CD4-positive, CD25-positive, alpha-beta regulatory T cell (primary cell): Measurements from ENCODE around the gene AFF3. TPM values are rescaled to one million over a fixed set of nuclear protein-coding genes. Genes with fewer than 3 reads are reported as not detected.

Source experiments
- ATAC-seq, 2 donors: fragments of 150-1000 bp; cut with Tn5 transposase; one replicate each; pipeline ENCODE4 v1.10.0; 2021; ENCODE audit warnings: low read depth in 2 of 2, moderate number of reproducible peaks in 2 of 2, moderate library complexity in 1 of 2
- DNase-seq, 3 donors: peaks; one replicate each; pipeline versions ENCODE4 v3.0.0 to v3.0.0-alpha.2; 2012 to 2022; ENCODE audit warnings: mixed read lengths in 1 of 3
- H3K27ac ChIP-seq: one replicate; pipeline ENCODE4 v1.7.0; 2013; ENCODE audit warnings: mild to moderate bottlenecking, low read length; ENCODE audit not compliant: insufficient read depth, poor library complexity, severe bottlenecking
- H3K27me3 ChIP-seq: one replicate; pipeline ENCODE4 v1.7.0; 2013; ENCODE audit warnings: low read length; ENCODE audit not compliant: control insufficient read depth, insufficient read depth
- H3K36me3 ChIP-seq: one replicate; pipeline ENCODE4 v1.7.0; 2013; ENCODE audit warnings: mild to moderate bottlenecking, low read length, moderate library complexity; ENCODE audit not compliant: control insufficient read depth, insufficient read depth
- H3K4me1 ChIP-seq: 2 replicates; pipeline ENCODE4 v1.7.0; 2013; ENCODE audit warnings: mild to moderate bottlenecking, low read length; ENCODE audit not compliant: insufficient read depth, control insufficient read depth, poor library complexity, severe bottlenecking
- H3K4me3 ChIP-seq: one replicate; pipeline ENCODE4 v1.7.0; 2013; ENCODE audit warnings: low read depth, mild to moderate bottlenecking, low read length, moderate library complexity
- H3K9me3 ChIP-seq, 2 experiments: 1 replicate in 1 of 2; 2 replicates in 1 of 2; pipeline ENCODE4 v1.7.0; 2013; ENCODE audit warnings: low read length in 2 of 2, mild to moderate bottlenecking in 1 of 2, moderate library complexity in 1 of 2; ENCODE audit not compliant: control insufficient read depth in 2 of 2
- H3K27ac Mint-ChIP-seq, 3 donors: one replicate each; pipeline ENCODE4 v1.8.0; 2020 to 2022; ENCODE audit warnings: mild to moderate bottlenecking in 3 of 3, mixed read lengths in 3 of 3, moderate library complexity in 2 of 3
- H3K27me3 Mint-ChIP-seq: one replicate; pipeline ENCODE4 v1.8.0; 2022; ENCODE audit warnings: mild to moderate bottlenecking, mixed read lengths
- H3K36me3 Mint-ChIP-seq: one replicate; pipeline ENCODE4 v1.8.0; 2020; ENCODE audit warnings: mixed read lengths
- H3K4me1 Mint-ChIP-seq, 4 donors: one replicate each; pipeline ENCODE4 v1.8.0; 2020 to 2022; ENCODE audit warnings: mixed read lengths in 4 of 4, mild to moderate bottlenecking in 1 of 4
- H3K4me3 Mint-ChIP-seq, 4 donors: one replicate each; pipeline ENCODE4 v1.8.0; 2020 to 2022; ENCODE audit warnings: mild to moderate bottlenecking in 4 of 4, mixed read lengths in 4 of 4, moderate library complexity in 3 of 4
- H3K9me3 Mint-ChIP-seq, 7 donors: one replicate each; pipeline ENCODE4 v1.8.0; 2020 to 2022; ENCODE audit warnings: mixed read lengths in 7 of 7, mild to moderate bottlenecking in 3 of 7, moderate library complexity in 2 of 7
- polyA plus RNA-seq, 4 donors: library from polyadenylated mRNA; unstranded; fragments of 300-500 nt; fragmentation: Illumina TruSeq; gene quantifications; one replicate each; pipeline ENCODE4 v1.2.3, GENCODE V29; 2021
- total RNA-seq: library from RNA; stranded (reverse); gene quantifications from one replicate; pipeline ENCODE4 v1.2.3, GENCODE V29; 2022

AFF3 gene
- total and polyA plus RNA-seq, 5 donors from 2014 or later = 0.82 to 10.1 (median 4.2) TPM

- H3K4me1 Mint-ChIP-seq = no peaks in the 10 kb centered on the region
- no peak overlapping the region for H3K4me3 Mint-ChIP-seq
- H3K27me3 Mint-ChIP-seq = no peaks in the 10 kb centered on the region
- peaks cover 6% of the 10 kb centered on the region for H3K36me3 Mint-ChIP-seq
- Histone ChIP-seq H3K27ac (no peak overlapping the region), H3K4me3 (no peak overlapping the region), H3K4me1 (no peaks in the 10 kb centered on the region), H3K9me3 (no peaks in the 10 kb centered on the region), H3K27me3 (no peaks in the 10 kb centered on the region), H3K36me3 (no peaks in the 10 kb centered on the region)
- H3K9me3 Mint-ChIP-seq = no peaks in the 10 kb centered on the region
- no peak overlapping the region for H3K27ac Mint-ChIP-seq
- ATAC-seq = no peak
- DNase-seq = no peak
These were observed 256.0 kb downstream of the AFF3 start for GRCh38 chr2:99886418-99886817.

GRCh38 chr2:99883358-99883757 is 259.0 kb downstream of the AFF3 start:
- no peaks in the 10 kb centered on the region for H3K27me3 ChIP-seq
- no peaks in the 10 kb centered on the region for H3K36me3 ChIP-seq
- Mint-ChIP-seq H3K4me3 (no peak overlapping the region), H3K4me1 (no peaks in the 10 kb centered on the region), H3K27me3 (no peaks in the 10 kb centered on the region), H3K36me3 (no peaks in the 10 kb centered on the region), H3K27ac (no peak overlapping the region), H3K9me3 (peaks cover 0 to 2% (median 0%) of the 10 kb centered on the region in 7 donors)
- H3K4me1 ChIP-seq = no peaks in the 10 kb centered on the region
- no peak for ATAC-seq
- H3K4me3 ChIP-seq = no peak overlapping the region
- no peak for DNase-seq
- H3K27ac ChIP-seq = no peak overlapping the region
- H3K9me3 ChIP-seq = no peaks in the 10 kb centered on the region

- H3K36me3 Mint-ChIP-seq = no peaks in the 10 kb centered on the region
- Histone ChIP-seq H3K4me1 (no peaks in the 10 kb centered on the region), H3K36me3 (no peaks in the 10 kb centered on the region), H3K27me3 (no peaks in the 10 kb centered on the region), H3K9me3 (no peaks in the 10 kb centered on the region), H3K4me3 (no peak overlapping the region), H3K27ac (no peak overlapping the region)
- H3K27ac Mint-ChIP-seq = no peak overlapping the region
- peaks cover 0 to 2% (median 0%) of the 10 kb centered on the region in 7 donors for H3K9me3 Mint-ChIP-seq
- no peak overlapping the region for H3K4me3 Mint-ChIP-seq
- H3K4me1 Mint-ChIP-seq = no peaks in the 10 kb centered on the region
- H3K27me3 Mint-ChIP-seq = no peaks in the 10 kb centered on the region
- DNase-seq (no peak), ATAC-seq (no peak)
These were observed 260.3 kb downstream of the AFF3 start for GRCh38 chr2:99881901-99882591.

- Mint-ChIP-seq H3K36me3 (peaks cover 6% of the 10 kb centered on the region), H3K27me3 (no peaks in the 10 kb centered on the region), H3K9me3 (peaks cover 0 to 7% (median 0%) of the 10 kb centered on the region in 7 donors), H3K4me3 (no peak overlapping the region), H3K27ac (no peak overlapping the region), H3K4me1 (no peaks in the 10 kb centered on the region)
- no peaks in the 10 kb centered on the region for H3K9me3 ChIP-seq
- H3K27ac ChIP-seq = no peak overlapping the region
- no peaks in the 10 kb centered on the region for H3K36me3 ChIP-seq
- H3K4me3 ChIP-seq = no peak overlapping the region
- H3K4me1 ChIP-seq = no peaks in the 10 kb centered on the region
- no peak for DNase-seq
- no peak for ATAC-seq
- H3K27me3 ChIP-seq = no peaks in the 10 kb centered on the region
These were observed 261.5 kb downstream of the AFF3 start for GRCh38 chr2:99880964-99881294.

GRCh38 chr2:99880148-99880963 is 262.0 kb downstream of the AFF3 start:
- no peaks in the 10 kb centered on the region for H3K27me3 ChIP-seq
- H3K36me3 ChIP-seq = no peaks in the 10 kb centered on the region
- H3K9me3 ChIP-seq = no peaks in the 10 kb centered on the region
- no peak overlapping the region for H3K27ac ChIP-seq
- Mint-ChIP-seq H3K27me3 (no peaks in the 10 kb centered on the region), H3K4me3 (no peak overlapping the region), H3K4me1 (no peaks in the 10 kb centered on the region), H3K27ac (no peak overlapping the region), H3K9me3 (peaks cover 0 to 7% (median 0%) of the 10 kb centered on the region in 7 donors), H3K36me3 (peaks cover 8% of the 10 kb centered on the region)
- H3K4me3 ChIP-seq = no peak overlapping the region
- ATAC-seq (no peak), DNase-seq (no peak)
- no peaks in the 10 kb centered on the region for H3K4me1 ChIP-seq

GRCh38 chr2:99879481-99879880 is 262.9 kb downstream of the AFF3 start:
- no peak for ATAC-seq
- no peak overlapping the region for H3K4me3 Mint-ChIP-seq

GRCh38 chr2:99878581-99879350 is 263.6 kb downstream of the AFF3 start:
- no peak for DNase-seq
- no peak for ATAC-seq
- H3K27ac Mint-ChIP-seq = no peak overlapping the region
- Histone ChIP-seq H3K27me3 (no peaks in the 10 kb centered on the region), H3K36me3 (no peaks in the 10 kb centered on the region), H3K4me3 (no peak overlapping the region), H3K9me3 (no peaks in the 10 kb centered on the region), H3K4me1 (no peaks in the 10 kb centered on the region), H3K27ac (no peak overlapping the region)
- peaks cover 0 to 7% (median 0%) of the 10 kb centered on the region in 7 donors for H3K9me3 Mint-ChIP-seq
- H3K36me3 Mint-ChIP-seq = peaks cover 8% of the 10 kb centered on the region
- H3K4me3 Mint-ChIP-seq = no peak overlapping the region
- H3K27me3 Mint-ChIP-seq = no peaks in the 10 kb centered on the region
- H3K4me1 Mint-ChIP-seq = no peaks in the 10 kb centered on the region

More at GRCh38 chr2:99879481-99879880, 262.9 kb downstream of the AFF3 start:
- H3K36me3 Mint-ChIP-seq = peaks cover 8% of the 10 kb centered on the region
- H3K9me3 ChIP-seq = no peaks in the 10 kb centered on the region
- no peaks in the 10 kb centered on the region for H3K4me1 Mint-ChIP-seq
- H3K4me1 ChIP-seq = no peaks in the 10 kb centered on the region
- H3K27ac Mint-ChIP-seq = no peak overlapping the region
- no peaks in the 10 kb centered on the region for H3K27me3 ChIP-seq
- H3K9me3 Mint-ChIP-seq = peaks cover 0 to 7% (median 0%) of the 10 kb centered on the region in 7 donors
- no peaks in the 10 kb centered on the region for H3K27me3 Mint-ChIP-seq
- H3K27ac ChIP-seq = no peak overlapping the region
- H3K36me3 ChIP-seq = no peaks in the 10 kb centered on the region
- no peak for DNase-seq
- H3K4me3 ChIP-seq = no peak overlapping the region
